HG02981 (cell line): Measurements from ENCODE around the gene SMIM31.

ENCODE experiments used
- ATAC-seq: cut with Tn5 transposase; IDR thresholded peaks from one replicate; pipeline ENCODE4 v1.9.1; 2021; ENCODE audit warnings: mild to moderate bottlenecking, moderate library complexity; ENCODE audit not compliant: unreplicated experiment

Gene SMIM31

DNA sequence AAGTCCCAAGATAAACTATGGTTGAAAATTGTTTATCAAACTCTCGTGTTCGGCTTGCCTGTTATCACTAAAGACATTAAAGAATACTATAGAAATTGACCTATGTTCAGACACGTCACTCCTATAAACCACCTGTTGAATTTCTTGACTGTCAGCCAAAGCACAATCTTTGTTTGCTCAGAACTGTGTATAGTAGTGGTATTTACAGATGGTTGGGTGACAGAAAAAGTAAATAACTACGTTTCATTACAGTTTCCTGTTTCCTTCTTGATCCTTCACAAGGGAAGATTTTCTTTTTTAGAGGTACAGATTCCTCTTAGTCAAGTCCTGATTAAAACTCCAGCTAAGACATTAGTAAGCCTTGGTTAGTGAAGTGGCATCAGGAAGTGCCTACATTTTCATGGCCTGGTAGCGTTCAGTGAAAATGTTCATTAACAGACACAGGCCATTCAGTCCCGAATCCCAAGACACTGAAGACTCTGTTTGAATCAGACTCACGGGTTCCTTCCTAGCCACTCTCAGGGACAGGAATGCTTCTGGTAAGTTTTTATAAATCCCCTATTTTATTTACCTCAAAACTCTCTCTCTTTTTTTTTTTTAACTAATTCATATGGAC, at the start of gene SMIM31:
TSS of gene SMIM31 (plus strand) at position 259 of the 616 bp plus-strand sequence. CDS start 16,313 bp downstream, outside the sequence.
- no peak for ATAC-seq

DNA sequence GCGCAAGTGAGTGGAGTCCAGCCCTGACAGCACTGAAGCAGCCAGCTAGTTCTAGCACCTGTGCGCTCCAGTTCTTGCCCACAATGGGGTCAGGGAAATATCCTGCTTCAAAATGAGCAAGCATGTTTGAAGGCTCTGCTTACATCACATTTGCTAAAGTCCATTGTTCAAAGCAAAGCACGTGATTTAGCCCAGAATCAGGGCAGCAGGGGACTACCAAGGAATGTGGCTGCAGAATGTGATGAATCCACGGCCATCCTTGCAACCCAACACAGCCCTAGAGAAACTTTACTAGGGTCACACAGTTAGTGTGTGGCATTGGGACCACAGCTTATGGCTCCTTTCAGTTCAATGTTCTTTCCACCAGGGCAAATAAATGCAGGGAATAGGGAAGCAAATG, 47.3 kb upstream of the SMIM31 start:
- no peak for ATAC-seq

DNA sequence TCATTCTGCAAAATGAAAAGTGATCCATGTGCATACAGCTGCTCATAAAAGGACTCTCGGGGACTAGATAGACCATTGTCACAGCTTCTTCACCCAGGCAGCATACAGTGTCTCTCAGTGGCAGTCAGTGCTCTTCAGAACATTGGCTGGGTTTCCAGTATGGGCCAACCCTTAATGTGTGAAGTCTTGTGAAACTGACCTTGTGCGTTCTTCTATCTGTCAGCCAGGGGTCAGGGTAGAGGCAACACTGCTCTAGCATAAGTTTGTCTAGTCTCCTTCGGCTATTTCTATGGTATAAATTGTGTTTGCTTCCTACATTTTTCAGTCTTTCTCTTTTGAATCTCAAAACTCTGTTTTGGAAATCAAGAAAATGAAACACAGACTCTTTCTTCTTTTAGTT, 37.0 kb upstream of the SMIM31 start:
- no peak for ATAC-seq

DNA sequence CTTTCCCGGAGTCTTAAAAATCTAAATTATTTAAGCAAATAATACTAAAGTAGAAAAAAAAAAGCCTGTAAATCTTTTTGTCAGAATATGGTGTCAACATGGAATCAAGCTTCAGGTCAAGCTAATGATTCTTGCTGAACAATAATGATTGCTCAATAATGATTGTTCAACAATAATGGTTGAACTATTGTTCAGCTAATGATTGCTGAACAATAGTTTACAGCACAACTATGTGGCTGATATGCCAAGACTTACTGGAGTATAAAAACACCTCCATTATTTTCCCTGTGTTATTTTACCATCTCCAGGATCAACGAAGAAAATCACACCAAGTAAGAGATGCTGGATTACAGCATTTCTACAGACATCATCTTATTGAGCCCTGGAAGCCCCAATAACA, 35.1 kb upstream of the SMIM31 start:
- ATAC-seq, result no peak

DNA sequence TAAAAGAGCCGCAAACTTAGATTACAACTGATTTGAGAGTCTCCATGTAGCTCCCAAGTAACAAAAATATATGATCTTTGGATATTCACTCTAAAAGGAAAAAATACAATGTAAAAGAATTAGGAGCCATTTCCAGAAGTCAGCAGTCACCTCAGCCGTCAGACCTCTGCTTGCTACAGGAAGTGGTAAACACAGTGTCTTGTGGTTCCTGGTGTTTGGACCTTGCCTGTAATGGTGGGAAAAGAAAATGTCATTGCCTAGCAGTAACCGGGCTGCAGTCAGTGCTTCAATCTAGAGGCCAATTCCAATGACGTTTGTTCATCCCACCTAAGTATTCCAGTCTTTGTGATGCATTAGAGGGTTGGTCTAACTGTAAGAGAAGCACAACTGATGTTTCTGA, 28.9 kb upstream of the SMIM31 start:
- ATAC-seq, result no peak

DNA sequence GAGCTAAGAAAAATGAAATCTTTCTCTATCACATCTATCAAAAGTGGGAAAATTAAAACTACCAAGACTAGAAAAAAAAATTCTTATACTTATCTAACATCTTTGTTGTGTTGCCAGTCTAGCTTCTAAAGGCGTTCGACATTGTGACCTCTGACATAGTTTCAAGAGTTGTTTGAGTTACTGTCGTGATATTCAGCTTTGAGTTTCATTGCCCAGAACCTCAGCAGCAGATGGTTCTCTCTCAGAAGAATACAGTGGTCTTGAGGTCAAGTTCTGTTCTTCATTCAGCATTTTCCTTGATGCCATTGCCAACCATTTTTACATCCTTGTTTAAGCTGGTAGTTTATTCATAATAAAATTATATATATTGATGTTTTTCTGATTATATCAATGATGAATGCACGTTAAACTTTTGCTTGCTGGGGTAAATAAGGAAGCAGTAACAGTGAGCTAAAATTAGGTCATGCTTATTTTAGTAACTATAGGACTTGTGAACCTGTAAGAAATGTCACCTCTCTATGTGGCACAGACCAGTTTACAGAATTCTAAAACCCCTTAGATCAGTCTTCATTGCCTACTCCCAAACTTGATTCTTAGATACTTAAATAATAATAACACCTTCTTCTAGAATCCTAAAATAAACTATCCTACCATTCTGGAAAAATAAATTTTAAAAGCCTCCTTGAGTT, 23.1 kb upstream of the SMIM31 start:
- ATAC-seq, result no peak

DNA sequence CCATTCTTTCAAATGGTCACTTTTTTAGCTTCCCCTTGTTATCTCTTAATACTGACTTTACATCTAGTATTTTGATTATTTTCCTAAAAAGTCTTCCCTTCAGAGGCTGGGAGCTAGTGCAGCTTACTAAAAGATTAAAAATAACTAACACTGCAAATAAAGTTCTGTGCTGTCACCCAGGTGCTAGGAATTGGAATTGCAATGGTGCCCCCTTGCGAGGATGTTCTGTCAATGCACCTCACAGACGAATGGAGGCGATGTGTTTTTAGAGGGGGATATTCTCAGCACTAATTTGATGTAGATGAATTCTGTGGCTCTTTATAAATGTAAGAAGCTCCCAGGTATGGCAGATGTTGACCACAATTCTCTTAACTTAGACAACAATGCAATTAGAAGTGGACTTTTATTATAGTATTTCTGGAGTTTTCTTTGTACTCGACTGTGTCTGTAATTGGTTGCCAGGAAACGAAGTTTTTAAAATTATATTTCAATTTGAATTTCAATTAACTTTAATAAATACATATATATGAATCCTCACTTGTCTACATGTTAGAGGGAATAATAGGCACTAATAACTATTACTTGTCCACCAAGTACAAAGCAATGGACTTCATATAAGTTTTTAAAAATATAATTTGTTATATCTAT, 22.0 kb upstream of the SMIM31 start:
- ATAC-seq, result peak; percentile 81

- no peak for ATAC-seq
These were observed 19.4 kb upstream of the SMIM31 start for GRCh38 chr4:164734484-164734883.

GRCh38 chr4:164748375-164748774, 5.6 kb upstream of the SMIM31 start:
- ATAC-seq, result no peak

DNA sequence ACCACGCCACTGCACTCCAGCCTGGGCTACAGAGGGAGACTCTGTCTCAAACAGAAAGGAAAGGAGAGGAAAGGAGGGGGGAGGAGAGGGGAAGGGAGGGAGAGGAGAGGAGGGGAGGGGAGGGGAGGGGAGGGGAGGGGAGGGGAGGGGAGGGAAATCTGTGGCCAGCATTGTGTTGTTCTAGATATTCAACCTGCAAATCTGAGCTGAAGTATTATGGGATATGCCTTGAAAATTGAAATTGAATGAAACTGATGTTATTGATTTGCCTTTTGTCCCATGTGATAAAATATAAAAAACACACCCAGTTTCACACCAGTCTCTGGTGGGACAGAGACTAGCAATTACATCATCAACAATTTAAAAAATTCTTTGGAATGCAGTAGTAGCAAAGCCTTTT, 1.5 kb downstream of the SMIM31 start:
- no peak for ATAC-seq

GRCh38 chr4:164756686-164757085, 2.8 kb downstream of the SMIM31 start:
- ATAC-seq, result no peak

DNA sequence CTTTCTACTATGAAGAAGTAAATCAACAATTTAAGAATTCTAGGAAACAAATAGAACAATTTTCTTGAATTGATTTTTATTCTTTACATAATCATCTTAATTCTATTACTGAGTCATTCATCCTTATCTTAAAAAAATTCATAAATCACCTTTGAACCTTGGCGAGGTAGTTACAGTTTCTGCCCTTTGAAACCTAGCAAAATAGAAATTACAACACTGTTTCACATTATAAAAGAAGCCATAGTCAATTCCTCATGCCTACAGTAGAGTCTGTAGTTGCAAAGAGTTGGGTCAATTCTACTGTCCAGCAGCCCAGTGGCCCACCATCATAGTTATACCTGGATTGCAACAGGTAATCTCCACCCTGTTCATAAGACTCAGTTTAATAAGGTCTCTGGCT, 7.3 kb downstream of the SMIM31 start:
- no peak for ATAC-seq

DNA sequence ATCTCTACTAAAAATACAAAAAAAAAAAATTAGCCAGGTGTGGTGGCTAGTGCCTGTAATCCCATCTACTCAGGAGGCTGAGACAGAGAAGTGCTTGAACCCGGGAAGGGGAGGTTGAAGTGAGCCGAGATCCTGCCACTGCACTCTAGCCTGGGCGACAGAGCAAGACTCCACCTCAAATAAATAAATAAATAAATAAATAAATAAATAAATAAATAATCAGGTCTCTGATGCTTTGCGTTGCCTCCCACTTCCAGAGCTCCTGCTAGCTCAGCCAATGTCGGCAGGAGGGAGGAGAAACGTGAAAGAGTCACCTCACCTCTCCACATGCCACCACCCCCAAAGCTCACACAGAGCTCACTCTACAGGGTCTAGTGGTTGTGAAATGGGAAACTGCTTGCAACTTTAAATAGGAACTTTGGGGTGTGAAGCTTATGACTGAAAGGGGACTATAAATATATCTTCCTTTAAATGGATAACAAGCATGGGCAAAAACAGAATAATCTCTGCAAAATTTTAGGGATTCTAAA, 7.9 kb downstream of the SMIM31 start:
- no peak for ATAC-seq

DNA sequence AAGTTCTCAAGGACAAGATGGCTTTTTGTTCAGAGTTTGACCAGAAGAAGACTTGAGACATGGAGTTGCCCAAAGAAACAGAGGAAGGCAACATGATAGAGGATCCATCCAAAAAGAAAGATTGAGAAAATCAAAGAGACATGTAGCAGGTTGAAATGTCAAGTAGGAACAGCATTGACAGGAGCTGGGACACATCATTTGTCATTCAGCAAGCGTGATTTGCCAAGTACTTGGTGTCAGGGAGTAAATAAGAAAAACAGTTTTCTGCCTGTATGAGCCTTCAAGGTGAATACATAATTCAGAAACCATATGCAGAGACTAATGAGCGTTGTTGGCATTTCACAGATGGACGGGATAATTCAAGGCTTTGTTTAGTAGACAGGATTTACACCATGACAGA, 11.2 kb downstream of the SMIM31 start:
- no peak for ATAC-seq

DNA sequence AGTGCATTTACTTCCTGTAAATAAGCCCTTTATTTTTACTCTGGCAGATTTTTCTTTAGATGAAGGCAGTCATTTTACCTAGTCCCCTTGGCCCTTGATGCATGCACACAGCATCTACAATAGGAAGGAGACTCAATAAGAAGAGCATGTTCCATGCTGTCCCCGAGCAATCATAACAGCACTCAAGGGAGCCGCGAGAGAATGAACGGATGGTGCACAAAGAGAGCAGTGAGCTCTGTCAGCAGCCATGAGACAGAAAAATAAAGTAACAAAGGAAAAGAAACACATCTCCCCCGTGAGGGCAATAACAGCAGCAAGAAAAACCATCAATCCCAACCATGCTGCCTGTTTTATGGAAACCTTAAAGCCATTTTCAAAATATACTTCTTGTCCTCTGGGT, 11.9 kb downstream of the SMIM31 start:
- ATAC-seq, result no peak

GRCh38 chr4:164768516-164768915, 14.6 kb downstream of the SMIM31 start:
- peak; percentile 61 for ATAC-seq

GRCh38 chr4:164770010-164770724, 16.2 kb downstream of the SMIM31 start:
- ATAC-seq, result no peak

DNA sequence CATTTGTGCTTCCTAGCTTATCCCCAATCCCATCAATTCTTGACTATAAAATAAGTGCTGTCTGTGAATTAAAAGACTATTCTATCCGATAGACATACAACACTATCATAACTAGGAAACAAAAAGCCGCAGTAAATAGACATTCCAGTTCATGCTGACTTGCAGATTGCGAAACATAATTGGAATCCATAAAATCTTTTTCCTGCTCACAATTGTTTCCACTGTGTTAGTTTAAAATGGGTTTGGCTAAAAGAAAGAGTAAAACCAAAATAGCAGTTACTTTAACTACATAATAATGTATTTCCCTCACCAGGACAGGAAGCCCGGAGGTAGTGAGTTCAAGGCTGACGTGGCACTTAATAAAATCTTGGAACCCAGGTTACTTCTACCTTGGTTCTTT, 17.2 kb downstream of the SMIM31 start:
- no peak for ATAC-seq

DNA sequence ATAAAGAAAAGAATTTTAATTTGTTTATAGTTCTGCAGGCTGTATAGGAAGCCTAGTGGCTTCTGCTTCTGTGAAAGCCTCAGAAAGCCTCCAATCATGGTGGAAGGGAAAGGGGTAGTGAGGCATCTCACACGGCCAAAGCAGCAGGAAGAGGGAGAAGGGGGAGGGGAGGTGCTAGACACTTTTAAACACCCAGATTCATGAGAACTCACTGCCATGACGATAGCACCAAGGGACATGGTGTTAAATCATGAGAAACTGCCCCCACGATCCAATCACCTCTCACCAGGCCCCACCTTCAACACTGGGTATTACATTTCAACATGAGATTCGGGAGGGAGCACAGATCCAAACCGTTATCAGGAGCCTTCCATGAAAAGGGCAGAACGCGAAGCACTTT, 18.1 kb downstream of the SMIM31 start:
- no peak for ATAC-seq

- no peak for ATAC-seq
These were observed 25.1 kb downstream of the SMIM31 start for GRCh38 chr4:164779080-164779479.

DNA sequence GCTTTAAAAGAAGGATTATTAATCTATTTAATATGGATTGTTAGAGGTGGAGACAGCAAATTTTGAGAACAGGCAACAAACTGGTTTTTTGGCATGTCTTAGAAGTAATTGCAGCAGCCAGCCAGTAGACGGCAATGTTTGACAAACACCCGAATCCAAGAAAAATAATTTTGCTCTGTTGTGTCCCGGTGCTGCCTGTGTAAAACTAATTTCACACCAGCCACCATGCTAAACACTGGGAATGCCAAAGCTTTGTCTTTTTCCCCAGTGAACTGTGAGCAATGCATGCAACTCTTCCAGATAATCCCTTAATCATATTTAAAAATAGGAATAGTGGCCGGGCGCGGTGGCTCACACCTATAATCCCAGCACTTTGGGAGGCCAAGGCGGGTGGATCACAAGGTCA, 25.9 kb downstream of the SMIM31 start:
- ATAC-seq, result peak; percentile 69
